ENCODE measurements around the gene DNM3. TPM values are rescaled to one million over a fixed set of nuclear protein-coding genes. Genes with fewer than 3 reads are reported as not detected.

The DNM3 gene
- total and polyA plus RNA-seq, 2 of the 8 experiments (the other 6 are each of a cell fraction or from before 2014, with no cell fraction given) = 2.0 to 8.5 TPM

DNA sequence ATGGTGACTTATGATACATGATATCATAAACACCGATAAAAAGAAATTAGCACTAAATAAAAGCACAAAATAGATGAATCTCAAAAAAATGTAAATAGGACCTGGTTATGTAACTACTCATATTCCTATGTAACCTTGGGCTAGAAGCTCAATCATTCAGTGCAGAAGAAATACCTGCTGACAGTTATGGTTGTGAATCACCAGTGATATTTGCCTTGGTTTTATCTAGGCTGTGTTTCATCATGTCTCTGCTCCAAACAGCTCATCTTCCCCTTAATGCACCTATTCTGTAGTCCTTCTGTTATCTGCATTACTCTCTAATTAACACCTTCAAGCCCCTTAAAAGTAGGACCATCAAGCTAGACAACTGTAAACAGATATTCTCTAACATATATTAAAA, 618.9 kb downstream of the DNM3 start:
- no peaks in the 10 kb centered on the region for H4K20me1 ChIP-seq (replicated peaks in 1 of 2; ENCODE audit: control insufficient read depth in 1 of 2, insufficient read depth in 2 of 2, low read length in 2 of 2)
- no peak overlapping the region for H3K27ac ChIP-seq (ENCODE audit: low read depth, low read length)
- FAIRE-seq = no peak
- H3K14ac ChIP-seq (ENCODE audit: insufficient read length) = no peak overlapping the region
- H3K79me2 ChIP-seq (ENCODE audit: control insufficient read depth in 1 of 2, insufficient read depth in 2 of 2, low read length in 2 of 2) = no peaks in the 10 kb centered on the region
- H4K91ac ChIP-seq (replicated peaks; ENCODE audit: insufficient read length, low read length) = no peak overlapping the region
- H3K18ac ChIP-seq (ENCODE audit: extremely low read depth, low read length) = no peak overlapping the region
- no peak for DNase-seq (ENCODE audit: low read depth in 1 of 2, low spot score in 2 of 2)
- ChIA-PET CTCF (ENCODE audit: partially characterized antibody) (interaction anchor here (1.2 to 2.4 kb wide), 4 partner anchors 10 to 268 kb away, joined by 4 to 11 read pairs (median 4); no protein-coding TSS in a partner anchor), POLR2A (ENCODE audit: partially characterized antibody) (no interaction called here)
- H2AFZ ChIP-seq (ENCODE audit: low read length) = no peak overlapping the region
- no peak overlapping the region for H3K4me3 ChIP-seq (ENCODE audit: extremely low read depth in 1 of 4, insufficient read depth in 2 of 4, low read depth in 3 of 4, low read length in 4 of 4)
- H2BK120ac ChIP-seq (replicated peaks; ENCODE audit: low read depth, low read length) = no peak overlapping the region
- no peaks in the 10 kb centered on the region for H3K4me1 ChIP-seq (replicated peaks in 1 of 4; ENCODE audit: control insufficient read depth in 3 of 4, insufficient read depth in 4 of 4, low read length in 3 of 4)
- no peak overlapping the region for H3K4ac ChIP-seq (replicated peaks; ENCODE audit: insufficient read length, low read depth, low read length)
- no peaks in the 10 kb centered on the region for H3K27me3 ChIP-seq (replicated peaks in 1 of 4; ENCODE audit: control insufficient read depth in 3 of 4, extremely low read depth in 1 of 4, insufficient read depth in 3 of 4, low read length in 3 of 4)
- H3K23me2 ChIP-seq (ENCODE audit: low read depth, low read length) = no peaks in the 10 kb centered on the region
- no peak overlapping the region for H2BK5ac ChIP-seq (ENCODE audit: low read depth, low read length)
- no peaks in the 10 kb centered on the region for H3K79me1 ChIP-seq (ENCODE audit: low read depth, low read length)
- H2BK15ac ChIP-seq (ENCODE audit: low read length) = no peak overlapping the region
- H2BK12ac ChIP-seq (ENCODE audit: low read depth, low read length) = no peak overlapping the region
- WGBS, 2 experiments (ENCODE audit: extremely low coverage in 1 of 2, insufficient coverage in 1 of 2, insufficient read length in 1 of 2, insufficient replicate concordance in 2 of 2, low coverage in 1 of 2, low lambda C conversion rate in 2 of 2, missing lambda C conversion rate in 1 of 2) = 91% methylated on average over 1 of the region's 1 CpG; no CpG with 5 or more reads in 1 of the 2 experiments
- H3K9me3 ChIP-seq (ENCODE audit: insufficient read depth in 2 of 2, low read depth in 1 of 2, low read length in 1 of 2) = no peaks in the 10 kb centered on the region
- no peak overlapping the region for H3K56ac ChIP-seq (replicated peaks; ENCODE audit: insufficient read length, low read depth, low read length)
- H4K8ac ChIP-seq (ENCODE audit: extremely low read depth, insufficient read depth, low read length) = no peak overlapping the region
- H3K9ac ChIP-seq (replicated peaks in 1 of 4; ENCODE audit: extremely low read depth in 1 of 4, low read depth in 3 of 4, low read length in 3 of 4) = no peak overlapping the region
- H2BK20ac ChIP-seq (ENCODE audit: low read length) = no peak overlapping the region
- H3K36me3 ChIP-seq (ENCODE audit: control insufficient read depth in 2 of 4, insufficient read depth in 4 of 4, low read length in 3 of 4) = no peaks in the 10 kb centered on the region
- no peak overlapping the region for H3K4me2 ChIP-seq (ENCODE audit: insufficient read depth in 1 of 2, low read depth in 2 of 2, low read length in 2 of 2)
- H3K23ac ChIP-seq (ENCODE audit: insufficient read length) = no peak overlapping the region
- no peak overlapping the region for H4K5ac ChIP-seq (ENCODE audit: insufficient read length, low read depth, low read length)
- no peak overlapping the region for H2AK5ac ChIP-seq (ENCODE audit: low read depth, low read length)
- TF ChIP-seq CBX5 (IDR thresholded peaks at IDR 0.05; ENCODE audit: low read depth, low read length) = no peak
- TF ChIP-seq SP4 (IDR thresholded peaks at IDR 0.05; ENCODE audit: low read length) = no peak

All from H1 (cell line).